ENCODE measurements around the gene MRO.
"Not testable (repeated sequence)": the region's sequence is repeated elsewhere in the genome, so short reads cannot be mapped to it uniquely, and the experiment has no call there.

The MRO gene

GRCh38 chr18:50839341-50839740, 19.5 kb upstream of the MRO start:
- Histone ChIP-seq H3K4me3 (no peak overlapping the region), H3K27ac (no peak overlapping the region)

DNA sequence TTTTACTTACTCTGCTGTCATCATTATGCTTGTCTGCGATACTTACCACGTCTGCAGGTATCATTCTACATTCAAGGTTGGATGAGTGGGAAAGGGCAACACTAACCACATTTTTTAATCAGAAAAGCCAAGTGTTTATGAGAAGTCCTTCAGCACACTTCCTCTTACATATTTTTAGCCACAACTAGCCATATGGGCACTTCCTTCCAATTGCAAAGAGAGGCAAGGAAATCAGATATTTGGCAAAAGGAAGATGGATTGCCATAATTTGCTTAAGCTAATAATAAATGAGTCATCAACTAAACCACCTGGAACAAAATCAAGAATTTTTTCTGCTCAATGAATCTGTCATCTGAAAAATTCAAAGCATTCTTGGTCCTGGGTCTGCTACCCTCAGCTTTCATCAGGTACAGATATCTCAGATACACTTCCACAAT, 16.7 kb upstream of the MRO start:
- H3K4me3 ChIP-seq, result no peak overlapping the region

GRCh38 chr18:50833496-50833895, 13.7 kb upstream of the MRO start:
- H3K27ac ChIP-seq, H3K4me3 ChIP-seq: not testable (repeated sequence)

More for the DNA sequence above, 16.7 kb upstream of the MRO start:
- H3K27ac ChIP-seq, result no peak overlapping the region

DNA sequence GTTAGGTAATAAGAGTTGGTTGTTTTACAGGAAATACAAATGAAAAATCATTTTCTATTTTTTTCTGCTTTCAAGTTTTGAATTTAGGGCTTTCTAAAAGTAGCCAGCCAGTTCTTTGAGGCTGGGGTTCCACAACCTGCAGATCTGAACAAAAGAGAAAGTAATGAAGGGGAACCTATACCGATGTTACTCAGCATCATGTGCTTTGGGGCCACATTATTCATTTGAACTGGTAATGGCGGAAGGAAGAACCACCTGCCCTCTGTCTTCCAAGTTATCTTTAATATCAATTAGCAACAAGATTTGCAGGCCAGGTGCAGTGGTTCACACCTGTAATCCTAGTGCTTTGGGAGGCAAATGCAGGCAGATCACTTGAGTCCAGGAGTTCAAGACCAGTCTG, 12.9 kb upstream of the MRO start:
- Histone ChIP-seq H3K4me3 (no peak overlapping the region), H3K27ac (no peak overlapping the region)

- Histone ChIP-seq H3K27ac (peak overlapping the region in 2 of 21 experiments; percentile 10 to 58), H3K4me3 (no peak overlapping the region)
Observed at GRCh38 chr18:50830544-50830943, 10.7 kb upstream of the MRO start.

- no peak overlapping the region for H3K4me3 ChIP-seq
- H3K27ac ChIP-seq, result peak overlapping the region in 2 of 21 experiments; percentile 10 to 58
Observed at GRCh38 chr18:50829644-50830043, 9.8 kb upstream of the MRO start.

DNA sequence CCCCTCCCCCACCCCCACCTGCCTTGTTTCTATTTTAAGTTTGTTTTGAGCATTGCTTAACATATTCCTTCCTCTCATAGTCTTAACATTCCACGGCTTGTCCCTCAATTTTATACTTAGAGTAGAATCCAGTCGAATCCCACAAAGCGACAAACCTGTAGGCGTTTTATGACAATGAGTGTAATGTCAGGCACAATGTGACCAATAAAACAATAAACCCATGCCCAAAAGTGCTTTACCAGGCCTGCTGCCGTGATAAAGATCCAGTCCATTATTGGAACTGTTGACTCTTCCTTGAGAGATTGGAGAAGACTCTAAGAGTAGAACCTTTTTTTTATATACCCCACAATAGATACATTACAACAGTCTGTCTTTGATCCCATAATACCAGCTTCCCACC, 6.2 kb upstream of the MRO start:
- no peak overlapping the region for H3K27ac ChIP-seq

DNA sequence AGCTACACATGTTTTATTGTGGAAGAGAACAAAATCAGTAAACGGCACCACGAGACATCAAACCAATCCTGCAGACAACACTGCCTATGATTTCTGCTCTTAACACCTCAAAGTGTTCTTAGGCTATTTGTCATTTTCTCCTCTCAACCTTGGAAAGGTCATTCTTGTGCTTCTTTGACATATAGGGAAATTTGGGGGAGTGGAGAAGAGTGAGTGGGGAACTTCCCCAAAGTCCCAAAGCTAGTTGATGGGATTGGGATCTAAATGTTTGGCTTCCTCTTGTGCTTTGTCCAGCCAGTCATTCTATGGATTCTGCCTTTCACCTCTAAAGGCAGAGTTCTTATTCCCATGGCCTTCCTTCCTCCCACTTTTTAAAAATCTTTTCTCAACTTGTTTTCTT, 5.8 kb upstream of the MRO start:
- Histone ChIP-seq H3K4me3 (no peak overlapping the region), H3K27ac (no peak overlapping the region)

More for the DNA sequence above, 6.2 kb upstream of the MRO start:
- H3K4me3 ChIP-seq, result no peak overlapping the region

DNA sequence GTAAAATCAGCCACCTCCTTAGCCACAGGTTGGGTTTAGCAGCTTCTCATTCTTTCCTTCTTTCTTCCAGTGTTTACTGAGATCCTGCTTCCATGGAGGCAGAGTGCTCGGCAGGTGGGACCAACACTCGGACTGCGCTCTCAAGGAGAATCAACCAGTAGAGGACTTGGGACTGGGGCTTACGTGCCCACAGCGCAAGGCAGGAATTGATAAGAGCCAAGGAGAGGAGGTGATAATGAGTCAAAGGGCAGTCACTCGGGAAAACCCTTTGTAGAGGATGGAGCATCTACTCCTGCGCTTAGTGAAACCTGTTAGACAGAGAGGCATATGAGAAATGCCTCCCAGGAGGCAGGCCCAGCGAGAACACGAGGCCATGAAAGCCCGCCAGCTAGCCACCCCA, 2.9 kb upstream of the MRO start:
- no peak overlapping the region for H3K27ac ChIP-seq
- H3K4me3 ChIP-seq, result no peak overlapping the region

GRCh38 chr18:50820901-50821520, 1.2 kb upstream of the MRO start:
- Histone ChIP-seq H3K27ac (peak overlapping the region in 4 of 21 experiments; percentile 22 to 62 (median 42)), H3K4me3 (no peak overlapping the region)

DNA sequence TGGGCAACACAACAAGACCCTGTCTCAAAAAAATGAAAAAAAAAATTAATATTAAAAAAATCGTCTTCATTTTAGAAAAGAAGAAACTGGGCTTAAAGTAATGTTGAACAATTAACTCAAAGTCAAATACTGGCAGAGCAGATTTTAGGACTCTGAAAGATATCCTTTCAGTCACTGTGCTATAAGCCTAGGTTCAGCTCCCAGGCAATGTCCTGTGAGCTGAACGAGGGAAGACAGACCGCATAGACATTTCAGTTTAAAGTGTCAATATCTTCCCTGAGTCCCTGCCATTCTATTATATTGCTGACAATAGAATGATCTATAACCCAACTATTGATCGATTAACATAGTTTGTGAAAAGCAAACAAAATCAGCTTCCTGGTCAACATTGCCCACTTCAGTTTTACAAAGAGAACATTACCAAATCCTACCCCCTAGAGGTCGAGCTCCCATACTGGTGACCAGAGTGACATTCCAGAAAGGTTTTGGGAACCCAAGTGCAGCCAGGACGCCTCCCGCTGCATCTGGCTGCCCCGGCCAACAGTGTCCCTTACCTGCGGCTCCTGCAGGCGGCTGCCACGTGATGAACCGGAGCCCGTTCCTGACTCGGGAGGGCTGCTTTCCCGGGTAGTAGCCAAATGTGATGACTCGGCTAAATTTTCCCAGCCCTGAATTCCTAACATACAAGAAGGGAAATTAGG, 639 bp downstream of the MRO start:
- peak overlapping the region in 1 of 21 experiments; percentile 25 for H3K27ac ChIP-seq
- H3K4me3 ChIP-seq, result peak overlapping the region in 6 of 7 experiments; percentile 5 to 30 (median 12)

DNA sequence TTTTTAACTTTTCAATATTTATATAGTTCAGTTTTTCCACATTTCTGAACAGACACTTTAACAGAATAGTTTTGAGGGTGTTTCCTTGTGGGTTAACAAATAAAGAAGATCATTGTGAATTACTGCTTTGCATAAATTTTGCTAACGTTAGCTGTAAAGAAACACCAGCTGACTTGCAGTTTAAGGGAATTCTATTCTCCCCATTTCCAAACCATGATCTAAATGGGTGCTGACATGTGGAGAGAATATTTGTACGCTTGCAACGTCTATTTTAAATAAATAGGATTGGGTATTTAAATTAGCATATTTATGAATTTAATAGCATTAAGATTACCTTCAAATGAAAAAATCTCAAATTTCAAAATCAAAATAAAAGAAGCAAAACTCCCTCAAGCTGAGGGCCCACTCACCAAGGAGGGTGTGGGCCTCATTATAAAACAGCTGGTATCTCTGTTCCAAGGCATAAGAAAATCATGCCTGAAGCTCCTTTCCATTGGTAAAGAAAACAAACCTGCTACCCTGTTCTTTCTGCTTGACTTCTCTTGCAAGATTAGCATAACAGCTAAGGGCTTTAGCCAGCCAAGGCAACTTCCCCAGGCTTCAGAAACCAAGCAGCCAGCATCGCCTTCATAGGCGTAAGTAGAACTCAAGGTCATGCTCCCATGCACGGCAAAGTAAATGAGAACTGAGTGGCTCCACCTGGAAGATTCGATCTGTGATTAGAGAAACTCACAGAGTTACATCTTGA, 3.2 kb downstream of the MRO start:
- Histone ChIP-seq H3K4me3 (no peak overlapping the region), H3K27ac (no peak overlapping the region)

DNA sequence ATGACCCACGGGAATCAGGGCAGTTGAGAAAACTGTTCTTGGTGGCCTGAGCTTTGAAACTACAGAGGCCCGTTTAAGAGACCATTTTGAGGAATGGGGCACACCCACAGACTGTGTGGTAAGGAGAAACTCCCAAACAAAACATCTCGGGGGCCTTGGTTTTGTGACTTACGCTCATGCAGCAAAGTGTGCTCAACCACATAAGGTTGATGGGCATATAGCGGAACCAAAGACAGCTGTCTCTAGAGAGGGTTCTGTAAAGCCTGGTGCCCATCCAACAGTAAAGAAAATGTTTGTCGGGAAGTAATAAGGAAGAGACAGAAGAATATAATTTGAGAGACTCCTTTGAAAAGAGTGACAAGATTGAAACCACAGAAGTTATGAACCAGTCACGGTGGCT, 5.4 kb downstream of the MRO start:
- no peak overlapping the region for H3K27ac ChIP-seq
- no peak overlapping the region for H3K4me3 ChIP-seq

DNA sequence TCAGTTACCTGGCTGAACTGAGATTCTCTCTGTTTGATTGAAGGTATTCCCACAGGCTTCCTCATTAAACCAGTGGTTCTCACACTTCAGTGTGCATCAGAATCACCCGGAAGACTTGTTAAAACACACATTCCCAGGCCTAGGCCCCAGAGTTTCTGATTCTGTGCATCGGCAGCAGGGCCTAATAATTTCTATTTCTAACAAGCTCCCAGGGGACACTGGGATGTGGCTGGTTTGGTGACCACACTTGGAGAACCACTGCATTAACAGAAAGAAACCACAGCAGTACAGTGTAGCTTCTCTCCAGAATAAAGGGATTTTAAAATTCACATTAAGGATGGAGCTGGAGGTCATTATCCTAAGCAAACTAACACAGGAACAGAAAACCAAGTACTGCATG, 6.5 kb downstream of the MRO start:
- Histone ChIP-seq H3K4me3 (no peak overlapping the region), H3K27ac (no peak overlapping the region)

DNA sequence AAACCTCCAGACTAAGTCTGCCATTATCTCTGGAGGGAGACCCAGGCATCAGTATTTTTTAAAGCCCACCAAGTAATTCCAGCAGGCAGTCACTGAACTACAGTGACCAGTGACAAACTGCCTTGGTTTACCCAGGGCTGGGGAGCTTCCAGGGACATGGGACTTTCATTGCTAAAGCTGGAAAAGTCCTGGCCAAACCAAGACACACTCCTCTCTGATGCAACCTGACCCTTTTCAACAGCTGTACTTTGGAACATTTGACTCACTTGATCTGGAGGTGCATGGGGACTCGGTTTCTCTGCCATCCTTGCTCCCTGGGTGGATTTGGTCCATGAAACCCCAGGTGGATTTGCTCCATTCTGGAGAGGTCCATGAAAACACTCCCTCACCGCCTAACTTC, 7.0 kb downstream of the MRO start:
- no peak overlapping the region for H3K27ac ChIP-seq

GRCh38 chr18:50807176-50807575, 12.6 kb downstream of the MRO start:
- Histone ChIP-seq H3K4me3 (no peak overlapping the region), H3K27ac (no peak overlapping the region)

More for the DNA sequence above, 7.0 kb downstream of the MRO start:
- H3K4me3 ChIP-seq, result no peak overlapping the region

DNA sequence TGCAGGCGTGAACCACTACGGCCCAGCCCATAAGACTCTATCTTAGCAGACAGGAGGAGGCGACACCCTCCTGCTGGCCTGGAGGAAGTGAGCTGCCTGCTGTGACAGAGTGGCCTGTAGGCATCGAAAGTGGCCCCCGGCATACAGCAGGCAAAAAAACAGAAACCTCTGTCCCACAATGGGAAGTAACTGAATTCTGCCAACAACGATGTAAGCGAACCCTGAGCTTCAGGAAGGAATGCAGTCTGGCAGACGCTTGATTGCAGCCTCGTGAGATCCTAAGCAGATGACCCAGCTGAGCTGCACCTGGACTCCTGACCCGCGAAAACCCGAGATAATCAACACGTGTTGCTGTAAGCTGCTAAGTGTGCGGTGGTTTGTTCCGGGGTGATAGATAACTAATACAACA, 13.6 kb downstream of the MRO start:
- Histone ChIP-seq H3K27ac (no peak overlapping the region), H3K4me3 (no peak overlapping the region)

DNA sequence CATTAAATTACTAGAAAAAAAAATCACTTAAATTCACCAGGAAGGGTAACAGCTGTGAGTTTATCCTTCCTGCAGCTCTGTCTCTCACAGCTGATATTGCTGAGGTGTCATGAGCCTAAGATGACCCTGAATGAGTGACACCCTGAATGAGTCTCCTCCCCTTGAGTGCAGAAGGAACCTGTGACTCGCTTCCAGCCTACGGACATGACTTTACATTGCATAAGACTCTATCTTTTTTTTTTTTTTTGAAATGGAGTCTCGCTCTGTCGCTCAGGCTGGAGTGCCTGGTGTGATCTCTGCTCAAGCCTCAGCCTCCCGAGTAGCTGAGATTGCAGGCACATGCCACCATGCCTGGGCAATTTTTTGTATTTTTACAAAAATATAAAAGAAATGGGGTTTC, 14.1 kb downstream of the MRO start:
- H3K4me3 ChIP-seq, result no peak overlapping the region
- no peak overlapping the region for H3K27ac ChIP-seq

DNA sequence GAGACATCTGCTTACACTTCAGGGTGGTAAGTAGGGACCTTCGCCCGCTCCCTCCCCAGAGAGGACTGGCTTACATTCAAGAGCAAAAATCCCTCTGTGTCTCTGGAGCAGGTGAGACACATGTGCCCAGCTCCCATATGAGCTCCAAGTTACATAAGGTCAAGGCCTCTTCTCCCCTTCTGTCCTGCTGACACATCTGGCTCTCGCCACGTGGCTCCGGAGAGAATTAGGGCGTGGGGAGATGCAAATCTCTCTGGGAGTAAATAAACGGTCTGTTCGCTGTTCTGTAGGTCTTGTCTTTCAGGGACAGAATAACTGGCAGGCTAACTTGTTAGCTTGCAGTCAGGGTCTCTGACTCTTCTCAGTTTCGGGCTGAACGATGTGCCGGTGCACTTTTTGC, 16.2 kb downstream of the MRO start:
- H3K4me3 ChIP-seq, result no peak overlapping the region
- no peak overlapping the region for H3K27ac ChIP-seq

GRCh38 chr18:50802141-50802540, 17.7 kb downstream of the MRO start:
- Histone ChIP-seq H3K27ac (no peak overlapping the region), H3K4me3 (no peak overlapping the region)

- H3K27ac ChIP-seq, result no peak overlapping the region
- no peak overlapping the region for H3K4me3 ChIP-seq
Observed at GRCh38 chr18:50797142-50797541, 22.7 kb downstream of the MRO start.

Measured in skin epidermis (tissue), 12 donors.